Mononuclear cell (primary cell): ENCODE data around the gene FRRS1L. TPM values are rescaled to one million over a fixed set of nuclear protein-coding genes. Genes with fewer than 3 reads are reported as not detected.

ENCODE experiments used
- H3K27me3 ChIP-seq: 2 replicates; pipeline ENCODE4 v1.6.0; 2011; ENCODE audit warnings: low read length, control low read depth; ENCODE audit not compliant: insufficient read depth
- H3K4me1 ChIP-seq: 2 replicates; pipeline ENCODE4 v1.5.1; 2011; ENCODE audit warnings: mild to moderate bottlenecking, low read length, control low read depth; ENCODE audit not compliant: insufficient read depth
- H3K4me3 ChIP-seq: 2 replicates; pipeline ENCODE4 v1.5.1; 2011; ENCODE audit warnings: mild to moderate bottlenecking, low read length, moderate library complexity
- H3K9me3 ChIP-seq: 2 replicates; pipeline ENCODE4 v1.5.1; 2011; ENCODE audit warnings: low read depth, mild to moderate bottlenecking, control low read depth, low read length
- total RNA-seq: library from RNA; depleted of rRNA; stranded (reverse); fragments of >200 nt; gene quantifications from one replicate; pipeline ENCODE4 v1.2.3, GENCODE V29; 2012

The FRRS1L gene
- total RNA-seq, 1 donor = under 0.01 TPM

GRCh38 chr9:109087795-109088194, 79.3 kb downstream of the FRRS1L start:
- Histone ChIP-seq H3K27me3 (no peaks in the 10 kb centered on the region), H3K4me3 (no peak overlapping the region), H3K9me3 (no peaks in the 10 kb centered on the region), H3K4me1 (no peaks in the 10 kb centered on the region)

GRCh38 chr9:109086221-109086620, 80.8 kb downstream of the FRRS1L start:
- no peaks in the 10 kb centered on the region for H3K9me3 ChIP-seq
- H3K4me1 ChIP-seq = no peaks in the 10 kb centered on the region
- no peaks in the 10 kb centered on the region for H3K27me3 ChIP-seq
- H3K4me3 ChIP-seq = no peak overlapping the region

GRCh38 chr9:109085510-109085909, 81.5 kb downstream of the FRRS1L start:
- H3K4me3 ChIP-seq = no peak overlapping the region
- no peaks in the 10 kb centered on the region for H3K4me1 ChIP-seq
- H3K27me3 ChIP-seq = no peaks in the 10 kb centered on the region
- H3K9me3 ChIP-seq = no peaks in the 10 kb centered on the region

- no peaks in the 10 kb centered on the region for H3K9me3 ChIP-seq
- no peak overlapping the region for H3K4me3 ChIP-seq
- H3K27me3 ChIP-seq = no peaks in the 10 kb centered on the region
- no peaks in the 10 kb centered on the region for H3K4me1 ChIP-seq
Observed at GRCh38 chr9:109083813-109084405, 83.1 kb downstream of the FRRS1L start.

- no peaks in the 10 kb centered on the region for H3K4me1 ChIP-seq
- H3K4me3 ChIP-seq = no peak overlapping the region
- no peaks in the 10 kb centered on the region for H3K9me3 ChIP-seq
- no peaks in the 10 kb centered on the region for H3K27me3 ChIP-seq
Observed at GRCh38 chr9:109083141-109083540, 83.9 kb downstream of the FRRS1L start.

GRCh38 chr9:109082091-109082620, 84.9 kb downstream of the FRRS1L start:
- H3K4me1 ChIP-seq = no peaks in the 10 kb centered on the region
- H3K9me3 ChIP-seq = no peaks in the 10 kb centered on the region
- no peak overlapping the region for H3K4me3 ChIP-seq
- H3K27me3 ChIP-seq = no peaks in the 10 kb centered on the region

Other genes starting within 250 kb of the FRRS1L start
- 14.1 TPM for gene ELP1, start 233.1 kb downstream of the FRRS1L start, total RNA-seq
- gene ABITRAM, start 232.8 kb downstream of the FRRS1L start, total RNA-seq = 5.5 TPM
- gene CTNNAL1, start 153.8 kb downstream of the FRRS1L start, total RNA-seq = 4.3 TPM
- gene TMEM245, start 47.3 kb downstream of the FRRS1L start, total RNA-seq = 37.6 TPM
- gene EPB41L4B, start 153.8 kb upstream of the FRRS1L start, total RNA-seq = not detected